ENCODE data around the gene MRPL53. TPM values are rescaled to one million over a fixed set of nuclear protein-coding genes. Genes with fewer than 3 reads are reported as not detected.

Gene MRPL53
- total and polyA plus RNA-seq, 2 of the 8 experiments (the other 6 are each of a cell fraction or from before 2014, with no cell fraction given): 36.6 to 46.3 TPM

GRCh38 chr2:74439373-74439772 lies 33.1 kb downstream of the MRPL53 start (continued):
- TF ChIP-seq, protein P1, sequence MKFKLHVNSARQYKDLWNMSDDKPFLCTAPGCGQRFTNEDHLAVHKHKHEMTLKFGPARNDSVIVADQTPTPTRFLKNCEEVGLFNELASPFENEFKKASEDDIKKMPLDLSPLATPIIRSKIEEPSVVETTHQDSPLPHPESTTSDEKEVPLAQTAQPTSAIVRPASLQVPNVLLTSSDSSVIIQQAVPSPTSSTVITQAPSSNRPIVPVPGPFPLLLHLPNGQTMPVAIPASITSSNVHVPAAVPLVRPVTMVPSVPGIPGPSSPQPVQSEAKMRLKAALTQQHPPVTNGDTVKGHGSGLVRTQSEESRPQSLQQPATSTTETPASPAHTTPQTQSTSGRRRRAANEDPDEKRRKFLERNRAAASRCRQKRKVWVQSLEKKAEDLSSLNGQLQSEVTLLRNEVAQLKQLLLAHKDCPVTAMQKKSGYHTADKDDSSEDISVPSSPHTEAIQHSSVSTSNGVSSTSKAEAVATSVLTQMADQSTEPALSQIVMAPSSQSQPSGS (IDR thresholded peaks at IDR 0.05; ENCODE audit: low read length): no peak
